ENCODE measurements around the gene TBC1D4. TPM values are rescaled to one million over a fixed set of nuclear protein-coding genes. Genes with fewer than 3 reads are reported as not detected.

The TBC1D4 gene
- total and polyA plus RNA-seq, 2 experiments from 2014 or later: 18.7 to 38.2 TPM

GRCh38 chr13:75486146-75487062 is 4.4 kb upstream of the TBC1D4 start:
- H4K20me1 ChIP-seq (replicated peaks; ENCODE audit: insufficient read depth): no peaks in the 10 kb centered on the region
- H3K27ac ChIP-seq (ENCODE audit: low read depth): no peak overlapping the region
- H3K27ac Mint-ChIP-seq: peak overlapping the region; percentile 93
- no peak overlapping the region for H3K4me2 ChIP-seq
- peaks cover 3% of the 10 kb centered on the region; the same call in 1 of the 3 replicates for H3K36me3 Mint-ChIP-seq (ENCODE audit: low read depth)
- no peaks in the 10 kb centered on the region for H3K9me2 ChIP-seq (ENCODE audit: insufficient read depth)
- H3K4me3 ChIP-seq: no peak overlapping the region
- H3K4me3 Mint-ChIP-seq: no peak overlapping the region
- TF ChIP-seq EZH2phosphoT487 (IDR thresholded peaks at IDR 0.05; ENCODE audit: unreplicated experiment) (no peak), REST (IDR thresholded peaks at IDR 0.05; ENCODE audit: unreplicated experiment) (no peak), CTCF (conservative IDR thresholded peaks at IDR 0.05; ENCODE audit: low read depth in 2 of 2) (no peak), EZH2 (IDR thresholded peaks at IDR 0.05; ENCODE audit: low read depth, unreplicated experiment) (no peak), NANOG (IDR thresholded peaks at IDR 0.05; ENCODE audit: borderline replicate concordance) (no peak), ETS1 (IDR thresholded peaks at IDR 0.05) (no peak), CREB1 (CRISPR knock-in tag; IDR thresholded peaks at IDR 0.05; ENCODE audit: low read depth) (no peak), ZNF331 (CRISPR knock-in tag; IDR thresholded peaks at IDR 0.05; ENCODE audit: low read depth) (no peak), ZNF462 (CRISPR knock-in tag; IDR thresholded peaks at IDR 0.05) (no peak), ZNF114 (CRISPR knock-in tag; IDR thresholded peaks at IDR 0.05) (no peak), JUNB (IDR thresholded peaks at IDR 0.05; ENCODE audit: unreplicated experiment) (no peak), POLR2AphosphoS5 (IDR thresholded peaks at IDR 0.05; ENCODE audit: low read depth) (no peak), STAT1 (IDR thresholded peaks at IDR 0.05; ENCODE audit: unreplicated experiment) (no peak)
- peaks cover 7% of the 10 kb centered on the region for H3K4me1 ChIP-seq (ENCODE audit: insufficient read depth)
- H3K27me3 Mint-ChIP-seq (ENCODE audit: insufficient read depth, low read depth, poor library complexity): peaks cover 11% of the 10 kb centered on the region
- no peaks in the 10 kb centered on the region; the same call in 2 of the 3 replicates for H3K9me3 Mint-ChIP-seq
- peak overlapping the region; percentile 56; the same call in 1 of the 2 replicates for H2AFZ ChIP-seq
- DNase-seq (ENCODE audit: low spot score): peak; percentile 19
- ATAC-seq: no peak
- no peaks in the 10 kb centered on the region for H3K27me3 ChIP-seq (ENCODE audit: insufficient read depth)
- peaks cover 19% of the 10 kb centered on the region for H3K4me1 Mint-ChIP-seq
- no peaks in the 10 kb centered on the region; the same call in 1 of the 2 replicates for H3F3A ChIP-seq (replicated peaks; ENCODE audit: low read depth)
- no peaks in the 10 kb centered on the region for H3K79me2 ChIP-seq (replicated peaks; ENCODE audit: insufficient read depth)
- no peaks in the 10 kb centered on the region for H3K36me3 ChIP-seq (ENCODE audit: insufficient read depth)
